ENCODE measurements around the gene HEXA. TPM values are rescaled to one million over a fixed set of nuclear protein-coding genes. Genes with fewer than 3 reads are reported as not detected.
"Not testable (repeated sequence)": the region's sequence is repeated elsewhere in the genome, so short reads cannot be mapped to it uniquely, and the experiment has no call there.

The HEXA gene
- polyA plus RNA-seq (2013, experiment 1 of 2), result 77.0 TPM
- 70.0 TPM for polyA plus RNA-seq (2013, experiment 2 of 2)

- WGBS, 2 experiments (ENCODE audit: insufficient coverage in 2 of 2), result 1% methylated on average over 49 to 50 of the region's 50 CpGs
- H3K9me3 ChIP-seq (ENCODE audit: control insufficient read depth, low read length), result no peaks in the 10 kb centered on the region
- peaks cover 6% of the 10 kb centered on the region for H3K36me3 ChIP-seq (ENCODE audit: control insufficient read depth, insufficient read depth, low read length)
- H3K4me1 ChIP-seq (ENCODE audit: control insufficient read depth, insufficient read depth, low read length, poor library complexity, severe bottlenecking), result peaks cover 9% of the 10 kb centered on the region
- peak within 1 kb of the TSS; percentile 73 for H3K27ac ChIP-seq (ENCODE audit: low read depth, low read length, severe bottlenecking)
- H3K4me3 ChIP-seq (ENCODE audit: extremely low read depth, insufficient read depth, low read length, poor library complexity, severe bottlenecking), result peak within 1 kb of the TSS; percentile 98
Observed at GRCh38 chr15:72375846-72376581, at the start of gene HEXA. Gene HEXA, minus strand, starts transcription at chr15:72376014. Its CDS starts 42 bp downstream, at chr15:72375972.

- H3K27ac ChIP-seq (ENCODE audit: low read depth, low read length, severe bottlenecking), result no peak overlapping the region
- H3K4me1 ChIP-seq (ENCODE audit: control insufficient read depth, insufficient read depth, low read length, poor library complexity, severe bottlenecking), result no peaks in the 10 kb centered on the region
- 74 to 80% methylated on average over 2 of the region's 2 CpGs for WGBS, 2 experiments (ENCODE audit: insufficient coverage in 2 of 2)
- peaks cover 5% of the 10 kb centered on the region for H3K9me3 ChIP-seq (ENCODE audit: control insufficient read depth, low read length)
- no peaks in the 10 kb centered on the region for H3K36me3 ChIP-seq (ENCODE audit: control insufficient read depth, insufficient read depth, low read length)
- no peak overlapping the region for H3K4me3 ChIP-seq (ENCODE audit: extremely low read depth, insufficient read depth, low read length, poor library complexity, severe bottlenecking)
Observed at GRCh38 chr15:72423256-72423655, 47.4 kb upstream of the HEXA start.

- 60% methylated on average over 1 of the region's 1 CpG; no CpG with 5 or more reads in 1 of the 2 experiments for WGBS, 2 experiments (ENCODE audit: insufficient coverage in 2 of 2)
- Histone ChIP-seq H3K36me3 (ENCODE audit: control insufficient read depth, insufficient read depth, low read length) (no peaks in the 10 kb centered on the region), H3K4me1 (ENCODE audit: control insufficient read depth, insufficient read depth, low read length, poor library complexity, severe bottlenecking) (no peaks in the 10 kb centered on the region), H3K9me3 (ENCODE audit: control insufficient read depth, low read length) (no peaks in the 10 kb centered on the region), H3K27ac (ENCODE audit: low read depth, low read length, severe bottlenecking) (no peak overlapping the region), H3K4me3 (ENCODE audit: extremely low read depth, insufficient read depth, low read length, poor library complexity, severe bottlenecking) (no peak overlapping the region)
Observed at GRCh38 chr15:72421484-72421883, 45.7 kb upstream of the HEXA start.

GRCh38 chr15:72420576-72420975 lies 44.8 kb upstream of the HEXA start:
- Histone ChIP-seq H3K4me1 (ENCODE audit: control insufficient read depth, insufficient read depth, low read length, poor library complexity, severe bottlenecking) (no peaks in the 10 kb centered on the region), H3K9me3 (ENCODE audit: control insufficient read depth, low read length) (no peaks in the 10 kb centered on the region), H3K4me3 (ENCODE audit: extremely low read depth, insufficient read depth, low read length, poor library complexity, severe bottlenecking) (no peak overlapping the region), H3K36me3 (ENCODE audit: control insufficient read depth, insufficient read depth, low read length) (no peaks in the 10 kb centered on the region), H3K27ac (ENCODE audit: low read depth, low read length, severe bottlenecking) (no peak overlapping the region)
- WGBS, 2 experiments (ENCODE audit: insufficient coverage in 2 of 2), result 83% methylated on average over 1 of the region's 2 CpGs; no CpG with 5 or more reads in 1 of the 2 experiments

- H3K9me3 ChIP-seq (ENCODE audit: control insufficient read depth, low read length); H3K36me3 ChIP-seq (ENCODE audit: control insufficient read depth, insufficient read depth, low read length); H3K4me3 ChIP-seq (ENCODE audit: extremely low read depth, insufficient read depth, low read length, poor library complexity, severe bottlenecking); H3K4me1 ChIP-seq (ENCODE audit: control insufficient read depth, insufficient read depth, low read length, poor library complexity, severe bottlenecking); H3K27ac ChIP-seq (ENCODE audit: low read depth, low read length, severe bottlenecking): not testable (repeated sequence)
- 50% methylated on average over 1 of the region's 3 CpGs; no CpG with 5 or more reads in 1 of the 2 experiments for WGBS, 2 experiments (ENCODE audit: insufficient coverage in 2 of 2)
Observed at GRCh38 chr15:72419768-72420167, 44.0 kb upstream of the HEXA start.

GRCh38 chr15:72415304-72415703 lies 39.5 kb upstream of the HEXA start:
- no peaks in the 10 kb centered on the region for H3K36me3 ChIP-seq (ENCODE audit: control insufficient read depth, insufficient read depth, low read length)
- no CpG with 5 or more reads among the region's 2 CpGs for WGBS, 2 experiments (ENCODE audit: insufficient coverage in 2 of 2)
- no peak overlapping the region for H3K4me3 ChIP-seq (ENCODE audit: extremely low read depth, insufficient read depth, low read length, poor library complexity, severe bottlenecking)
- no peaks in the 10 kb centered on the region for H3K4me1 ChIP-seq (ENCODE audit: control insufficient read depth, insufficient read depth, low read length, poor library complexity, severe bottlenecking)
- no peaks in the 10 kb centered on the region for H3K9me3 ChIP-seq (ENCODE audit: control insufficient read depth, low read length)
- no peak overlapping the region for H3K27ac ChIP-seq (ENCODE audit: low read depth, low read length, severe bottlenecking)

GRCh38 chr15:72413337-72413736 lies 37.5 kb upstream of the HEXA start:
- H3K9me3 ChIP-seq (ENCODE audit: control insufficient read depth, low read length); H3K4me1 ChIP-seq (ENCODE audit: control insufficient read depth, insufficient read depth, low read length, poor library complexity, severe bottlenecking); H3K36me3 ChIP-seq (ENCODE audit: control insufficient read depth, insufficient read depth, low read length); H3K4me3 ChIP-seq (ENCODE audit: extremely low read depth, insufficient read depth, low read length, poor library complexity, severe bottlenecking); H3K27ac ChIP-seq (ENCODE audit: low read depth, low read length, severe bottlenecking): not testable (repeated sequence)
- no CpG with 5 or more reads among the region's 3 CpGs for WGBS, 2 experiments (ENCODE audit: insufficient coverage in 2 of 2)

- Histone ChIP-seq H3K36me3 (ENCODE audit: control insufficient read depth, insufficient read depth, low read length) (no peaks in the 10 kb centered on the region), H3K27ac (ENCODE audit: low read depth, low read length, severe bottlenecking) (no peak overlapping the region), H3K4me1 (ENCODE audit: control insufficient read depth, insufficient read depth, low read length, poor library complexity, severe bottlenecking) (no peaks in the 10 kb centered on the region), H3K4me3 (ENCODE audit: extremely low read depth, insufficient read depth, low read length, poor library complexity, severe bottlenecking) (no peak overlapping the region), H3K9me3 (ENCODE audit: control insufficient read depth, low read length) (no peaks in the 10 kb centered on the region)
- WGBS, 2 experiments (ENCODE audit: insufficient coverage in 2 of 2), result no CpG with 5 or more reads among the region's 1 CpG
Observed at GRCh38 chr15:72411544-72411943, 35.7 kb upstream of the HEXA start.

- no peaks in the 10 kb centered on the region for H3K9me3 ChIP-seq (ENCODE audit: control insufficient read depth, low read length)
- WGBS, 2 experiments (ENCODE audit: insufficient coverage in 2 of 2), result 82 to 96% methylated on average over 5 of the region's 5 CpGs
- no peaks in the 10 kb centered on the region for H3K4me1 ChIP-seq (ENCODE audit: control insufficient read depth, insufficient read depth, low read length, poor library complexity, severe bottlenecking)
- no peak overlapping the region for H3K4me3 ChIP-seq (ENCODE audit: extremely low read depth, insufficient read depth, low read length, poor library complexity, severe bottlenecking)
- H3K27ac ChIP-seq (ENCODE audit: low read depth, low read length, severe bottlenecking), result no peak overlapping the region
- no peaks in the 10 kb centered on the region for H3K36me3 ChIP-seq (ENCODE audit: control insufficient read depth, insufficient read depth, low read length)
Observed at GRCh38 chr15:72411111-72411510, 35.3 kb upstream of the HEXA start.

GRCh38 chr15:72406936-72407335 lies 31.1 kb upstream of the HEXA start:
- Histone ChIP-seq H3K4me1 (ENCODE audit: control insufficient read depth, insufficient read depth, low read length, poor library complexity, severe bottlenecking) (no peaks in the 10 kb centered on the region), H3K36me3 (ENCODE audit: control insufficient read depth, insufficient read depth, low read length) (no peaks in the 10 kb centered on the region), H3K4me3 (ENCODE audit: extremely low read depth, insufficient read depth, low read length, poor library complexity, severe bottlenecking) (no peak overlapping the region), H3K27ac (ENCODE audit: low read depth, low read length, severe bottlenecking) (no peak overlapping the region), H3K9me3 (ENCODE audit: control insufficient read depth, low read length) (no peaks in the 10 kb centered on the region)
- 74 to 83% methylated on average over 1 to 3 of the region's 3 CpGs for WGBS, 2 experiments (ENCODE audit: insufficient coverage in 2 of 2)

- Histone ChIP-seq H3K36me3 (ENCODE audit: control insufficient read depth, insufficient read depth, low read length) (no peaks in the 10 kb centered on the region), H3K27ac (ENCODE audit: low read depth, low read length, severe bottlenecking) (peak overlapping the region; percentile 48), H3K4me3 (ENCODE audit: extremely low read depth, insufficient read depth, low read length, poor library complexity, severe bottlenecking) (no peak overlapping the region), H3K4me1 (ENCODE audit: control insufficient read depth, insufficient read depth, low read length, poor library complexity, severe bottlenecking) (no peaks in the 10 kb centered on the region), H3K9me3 (ENCODE audit: control insufficient read depth, low read length) (no peaks in the 10 kb centered on the region)
Observed at GRCh38 chr15:72404841-72405240, 29.0 kb upstream of the HEXA start.

Data from mesodermal cell (in vitro differentiated cells).